HepG2 (cell line): ENCODE measurements around the gene PIK3R1. TPM values are rescaled to one million over a fixed set of nuclear protein-coding genes. Genes with fewer than 3 reads are reported as not detected.

Experiments used
- FOXK2 ChIP-seq: fragments of 450-650 bp; IDR thresholded peaks from 2 replicates; pipeline ENCODE4 v1.6.1; 2016
- MAFK ChIP-seq, 2 experiments: IDR thresholded peaks in 1 of 2; conservative IDR thresholded peaks in 1 of 2; 2 replicates each; pipeline ENCODE4 v1.6.1; 2011; ENCODE audit warnings: improper control_type of control experiment in 2 of 2, low read length in 2 of 2
- NCOA2 ChIP-seq: sonication (generic); formaldehyde crosslinking; IDR thresholded peaks from 2 replicates; pipeline ENCODE4 v1.8.0; 2022; ENCODE audit warnings: inconsistent platforms
- NR2C2 ChIP-seq: sonication (generic); formaldehyde crosslinking; IDR thresholded peaks from 2 replicates; pipeline ENCODE4 v1.4.0; 2020; ENCODE audit warnings: missing genetic modification reagents, mild to moderate bottlenecking, moderate library complexity, borderline replicate concordance
- PHF5A ChIP-seq: IDR thresholded peaks from one replicate; pipeline ENCODE4 v1.6.1; 2018; ENCODE audit warnings: low read depth, missing genetic modification reagents; ENCODE audit not compliant: unreplicated experiment
- PRPF4 ChIP-seq: fragments of 200-400 bp; formaldehyde crosslinking; IDR thresholded peaks from 2 replicates; pipeline ENCODE4 v1.6.1; 2016; ENCODE audit warnings: low read length, low read depth; ENCODE audit not compliant: poor library complexity, severe bottlenecking
- ZNF703 ChIP-seq: sonication (generic); formaldehyde crosslinking; IDR thresholded peaks from 2 replicates; pipeline ENCODE4 v1.5.1; 2020; ENCODE audit warnings: missing genetic modification reagents, mild to moderate bottlenecking, moderate library complexity, borderline replicate concordance
- ZNF816 ChIP-seq: sonication (generic); formaldehyde crosslinking; IDR thresholded peaks from 2 replicates; pipeline ENCODE4 v1.8.0; 2022; ENCODE audit warnings: missing genetic modification reagents, mild to moderate bottlenecking, borderline replicate concordance
- polyA plus RNA-seq, 8 experiments: library from polyadenylated mRNA; depleted of rRNA in 3 of 8; stranded (reverse) in 7 of 8; unstranded in 1 of 8; fragments of >200 nt; fragmentation: Illumina TruSeq in 4 of 8; extraction: Trizol in 4 of 8; gene quantifications; 2 replicates each; pipeline versions ENCODE4 v1.2.1 to v1.2.3, GENCODE V29; 2011 to 2016; ENCODE audit warnings: low read depth in 4 of 8, missing spikeins in 1 of 8, mixed read lengths in 1 of 8; ENCODE audit not compliant: insufficient read depth in 1 of 8
- total RNA-seq, 5 experiments: library from RNA; depleted of rRNA; stranded (reverse); fragments of >200 nt; fragmentation: Illumina TruSeq; extraction: Trizol; gene quantifications; 2 replicates each; pipeline ENCODE4 v1.2.3, GENCODE V29; 2016; ENCODE audit warnings: low read depth in 1 of 5
- TF ChIP-seq, protein P1 (sequence below), 2 experiments: fragments of 450-650 bp in 1 of 2; sonication (generic) in 1 of 2; formaldehyde crosslinking in 1 of 2; IDR thresholded peaks; 2 replicates each; pipeline versions ENCODE4 v1.6.1 to v1.8.0; 2016 to 2022; ENCODE audit warnings: antibody characterized with exemption in 1 of 2, mild to moderate bottlenecking in 1 of 2, missing genetic modification reagents in 1 of 2
- TF ChIP-seq, protein P2 (sequence below), 2 experiments: fragments of 450-650 bp in 1 of 2; sonication (generic) in 1 of 2; formaldehyde crosslinking; IDR thresholded peaks; 2 replicates each; pipeline versions ENCODE4 v1.5.0 to v1.8.0; 2020 to 2022; ENCODE audit warnings: mild to moderate bottlenecking in 1 of 2, missing genetic modification reagents in 1 of 2
- TF ChIP-seq, protein P3 (sequence below): sonication (generic); formaldehyde crosslinking; IDR thresholded peaks from 2 replicates; pipeline ENCODE4 v1.4.0; 2020; ENCODE audit warnings: missing genetic modification reagents, mild to moderate bottlenecking, borderline replicate concordance
- TF ChIP-seq, protein P4 (sequence below): sonication (generic); formaldehyde crosslinking; IDR thresholded peaks from 2 replicates; pipeline ENCODE4 v1.4.0; 2020; ENCODE audit warnings: missing genetic modification reagents, low read depth, mild to moderate bottlenecking, borderline replicate concordance

The PIK3R1 gene
- total and polyA plus RNA-seq, 2 of the 13 experiments (the other 11 are each of a cell fraction or from before 2014, with no cell fraction given), result 8.4 to 21.3 TPM

DNA sequence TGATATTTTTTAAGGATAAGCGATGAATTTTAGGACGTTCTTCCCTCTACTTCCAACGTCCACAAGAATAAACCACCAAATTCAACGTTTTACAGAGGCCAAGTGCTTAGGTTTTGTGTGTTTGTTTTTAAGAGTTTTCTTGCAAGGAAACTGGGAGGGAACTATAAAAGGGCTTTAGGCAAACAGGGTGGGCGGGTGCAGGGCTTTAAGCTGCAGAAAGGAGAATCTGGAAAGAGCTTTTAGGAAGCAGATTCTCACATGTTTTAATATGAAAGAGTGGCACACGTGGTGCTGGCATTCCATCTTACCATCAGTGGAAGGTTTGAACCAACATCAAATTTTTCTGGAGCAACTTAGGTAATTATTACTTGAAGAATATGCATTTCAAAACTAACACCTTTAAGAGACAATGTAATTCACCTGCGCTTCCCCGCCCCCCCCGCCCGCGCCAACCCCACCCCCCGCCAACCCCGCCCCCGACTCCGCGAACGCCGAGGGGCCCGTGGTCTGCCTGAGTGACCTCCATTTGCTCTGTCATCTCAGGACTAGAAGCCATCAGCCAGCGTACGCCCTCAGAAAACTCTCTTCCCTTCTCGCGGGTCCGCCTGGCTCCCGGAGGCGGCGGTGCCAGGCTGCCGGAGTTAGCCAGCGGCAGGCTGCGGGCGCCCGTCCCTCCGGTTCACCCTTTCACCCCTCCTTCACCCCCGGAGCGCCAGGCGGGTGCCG, 911 bp upstream of the PIK3R1 start (continued):
- TF ChIP-seq, protein P1, sequence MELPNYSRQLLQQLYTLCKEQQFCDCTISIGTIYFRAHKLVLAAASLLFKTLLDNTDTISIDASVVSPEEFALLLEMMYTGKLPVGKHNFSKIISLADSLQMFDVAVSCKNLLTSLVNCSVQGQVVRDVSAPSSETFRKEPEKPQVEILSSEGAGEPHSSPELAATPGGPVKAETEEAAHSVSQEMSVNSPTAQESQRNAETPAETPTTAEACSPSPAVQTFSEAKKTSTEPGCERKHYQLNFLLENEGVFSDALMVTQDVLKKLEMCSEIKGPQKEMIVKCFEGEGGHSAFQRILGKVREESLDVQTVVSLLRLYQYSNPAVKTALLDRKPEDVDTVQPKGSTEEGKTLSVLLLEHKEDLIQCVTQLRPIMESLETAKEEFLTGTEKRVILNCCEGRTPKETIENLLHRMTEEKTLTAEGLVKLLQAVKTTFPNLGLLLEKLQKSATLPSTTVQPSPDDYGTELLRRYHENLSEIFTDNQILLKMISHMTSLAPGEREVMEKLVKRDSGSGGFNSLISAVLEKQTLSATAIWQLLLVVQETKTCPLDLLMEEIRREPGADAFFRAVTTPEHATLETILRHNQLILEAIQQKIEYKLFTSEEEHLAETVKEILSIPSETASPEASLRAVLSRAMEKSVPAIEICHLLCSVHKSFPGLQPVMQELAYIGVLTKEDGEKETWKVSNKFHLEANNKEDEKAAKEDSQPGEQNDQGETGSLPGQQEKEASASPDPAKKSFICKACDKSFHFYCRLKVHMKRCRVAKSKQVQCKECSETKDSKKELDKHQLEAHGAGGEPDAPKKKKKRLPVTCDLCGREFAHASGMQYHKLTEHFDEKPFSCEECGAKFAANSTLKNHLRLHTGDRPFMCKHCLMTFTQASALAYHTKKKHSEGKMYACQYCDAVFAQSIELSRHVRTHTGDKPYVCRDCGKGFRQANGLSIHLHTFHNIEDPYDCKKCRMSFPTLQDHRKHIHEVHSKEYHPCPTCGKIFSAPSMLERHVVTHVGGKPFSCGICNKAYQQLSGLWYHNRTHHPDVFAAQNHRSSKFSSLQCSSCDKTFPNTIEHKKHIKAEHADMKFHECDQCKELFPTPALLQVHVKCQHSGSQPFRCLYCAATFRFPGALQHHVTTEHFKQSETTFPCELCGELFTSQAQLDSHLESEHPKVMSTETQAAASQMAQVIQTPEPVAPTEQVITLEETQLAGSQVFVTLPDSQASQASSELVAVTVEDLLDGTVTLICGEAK (IDR thresholded peaks at IDR 0.05), result no peak
- TF ChIP-seq, protein P1 (CRISPR knock-in tag; IDR thresholded peaks at IDR 0.05), result no peak; the same call in 1 of the 2 replicates
- TF ChIP-seq PRPF4 (no peak), NR2C2 (CRISPR knock-in tag) (0 out of 2 replicates have a peak, but pooled peaks have one; percentile 10), MAFK (conservative IDR thresholded peaks at IDR 0.05 in 1 of 2, IDR thresholded peaks at IDR 0.05 in 1 of 2; ENCODE audit: low read length in 2 of 2) (no peak), ZNF703 (CRISPR knock-in tag) (no peak), PHF5A (CRISPR knock-in tag) (no peak), ZNF816 (0 out of 2 replicates have a peak, but pooled peaks have one; percentile 4), NCOA2 (0 out of 2 replicates have a peak, but pooled peaks have one; percentile 14), FOXK2 (no peak)
- TF ChIP-seq, protein P2, sequence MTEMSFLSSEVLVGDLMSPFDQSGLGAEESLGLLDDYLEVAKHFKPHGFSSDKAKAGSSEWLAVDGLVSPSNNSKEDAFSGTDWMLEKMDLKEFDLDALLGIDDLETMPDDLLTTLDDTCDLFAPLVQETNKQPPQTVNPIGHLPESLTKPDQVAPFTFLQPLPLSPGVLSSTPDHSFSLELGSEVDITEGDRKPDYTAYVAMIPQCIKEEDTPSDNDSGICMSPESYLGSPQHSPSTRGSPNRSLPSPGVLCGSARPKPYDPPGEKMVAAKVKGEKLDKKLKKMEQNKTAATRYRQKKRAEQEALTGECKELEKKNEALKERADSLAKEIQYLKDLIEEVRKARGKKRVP (CRISPR knock-in tag; IDR thresholded peaks at IDR 0.05), result peak in 1 of 2 experiments; percentile 48; a peak in 1 of 4 replicates
- TF ChIP-seq, protein P3, sequence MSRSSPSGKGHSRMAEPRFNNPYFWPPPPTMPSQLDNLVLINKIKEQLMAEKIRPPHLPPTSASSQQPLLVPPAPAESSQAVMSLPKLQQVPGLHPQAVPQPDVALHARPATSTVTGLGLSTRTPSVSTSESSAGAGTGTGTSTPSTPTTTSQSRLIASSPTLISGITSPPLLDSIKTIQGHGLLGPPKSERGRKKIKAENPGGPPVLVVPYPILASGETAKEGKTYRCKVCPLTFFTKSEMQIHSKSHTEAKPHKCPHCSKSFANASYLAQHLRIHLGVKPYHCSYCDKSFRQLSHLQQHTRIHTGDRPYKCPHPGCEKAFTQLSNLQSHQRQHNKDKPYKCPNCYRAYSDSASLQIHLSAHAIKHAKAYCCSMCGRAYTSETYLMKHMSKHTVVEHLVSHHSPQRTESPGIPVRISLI (CRISPR knock-in tag), result no peak
- TF ChIP-seq, protein P4, sequence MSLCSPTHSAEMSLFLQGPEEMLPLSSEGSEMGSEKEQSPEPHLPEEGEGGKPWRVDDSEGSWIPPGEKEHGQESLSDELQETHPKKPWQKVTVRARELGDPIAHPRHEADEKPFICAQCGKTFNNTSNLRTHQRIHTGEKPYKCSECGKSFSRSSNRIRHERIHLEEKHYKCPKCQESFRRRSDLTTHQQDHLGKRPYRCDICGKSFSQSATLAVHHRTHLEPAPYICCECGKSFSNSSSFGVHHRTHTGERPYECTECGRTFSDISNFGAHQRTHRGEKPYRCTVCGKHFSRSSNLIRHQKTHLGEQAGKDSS (CRISPR knock-in tag), result no peak
